GM23338 (cell line): ENCODE data around the gene WWOX. TPM values are rescaled to one million over a fixed set of nuclear protein-coding genes. Genes with fewer than 3 reads are reported as not detected.

Experiments used
- CREB1 ChIP-seq: fragments of 250-450 bp; sonication (Bioruptor Pico); IDR thresholded peaks from 2 replicates; pipeline ENCODE4 v1.5.0; 2020; ENCODE audit warnings: low read depth, mild to moderate bottlenecking, moderate library complexity
- ZNF331 ChIP-seq: fragments of 250-450 bp; sonication (Bioruptor Pico); IDR thresholded peaks from 2 replicates; pipeline ENCODE4 v1.5.0; 2020; ENCODE audit warnings: low read depth, mild to moderate bottlenecking, moderate library complexity
- polyA plus RNA-seq: library from polyadenylated mRNA; unstranded; fragments of >200 nt; fragmentation: Nextera tagmentation; extraction: Ambion mirVana; gene quantifications from 2 replicates; pipeline ENCODE4 v1.2.1, GENCODE V29; 2016
- total RNA-seq: library from RNA; depleted of rRNA; stranded (reverse); fragments of >200 nt; shearing (Covaris generic); gene quantifications from 2 replicates; pipeline ENCODE4 v1.2.3, GENCODE V29; 2014
- TF ChIP-seq, protein P1 (sequence below): fragments of 250-450 bp; sonication (Bioruptor Pico); IDR thresholded peaks from 2 replicates; pipeline ENCODE4 v1.5.0; 2020; ENCODE audit warnings: mild to moderate bottlenecking, moderate library complexity
- TF ChIP-seq, protein P2 (sequence below): IDR thresholded peaks from one replicate; pipeline ENCODE4 v1.6.1; 2018; ENCODE audit warnings: antibody characterized with exemption; ENCODE audit not compliant: unreplicated experiment
- TF ChIP-seq, protein P3 (sequence below): IDR thresholded peaks from 2 replicates; pipeline ENCODE4 v1.6.1; 2016; ENCODE audit warnings: antibody characterized with exemption

The WWOX gene
- total and polyA plus RNA-seq, 2 experiments from 2014 or later: 10.0 to 19.3 TPM

DNA sequence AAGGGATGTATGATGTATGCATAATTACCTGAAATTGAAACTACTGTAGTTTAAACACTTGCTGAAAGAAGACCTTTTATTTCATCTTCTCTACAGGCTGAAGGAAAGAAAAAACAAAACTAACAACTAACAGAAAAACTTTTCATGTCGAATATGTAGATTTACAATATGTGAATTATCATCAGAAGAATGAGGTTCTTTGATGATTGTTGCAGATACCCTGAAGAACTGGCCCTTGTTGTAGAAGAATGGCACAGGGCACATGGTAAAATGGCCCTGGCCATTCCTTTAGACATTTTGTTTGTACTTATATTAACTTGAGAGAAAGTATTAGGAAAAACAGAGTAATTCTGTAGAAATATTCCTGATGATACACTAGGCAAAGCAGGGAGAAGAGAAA lies 1057.3 kb downstream of the WWOX start (continued):
- TF ChIP-seq, protein P1, sequence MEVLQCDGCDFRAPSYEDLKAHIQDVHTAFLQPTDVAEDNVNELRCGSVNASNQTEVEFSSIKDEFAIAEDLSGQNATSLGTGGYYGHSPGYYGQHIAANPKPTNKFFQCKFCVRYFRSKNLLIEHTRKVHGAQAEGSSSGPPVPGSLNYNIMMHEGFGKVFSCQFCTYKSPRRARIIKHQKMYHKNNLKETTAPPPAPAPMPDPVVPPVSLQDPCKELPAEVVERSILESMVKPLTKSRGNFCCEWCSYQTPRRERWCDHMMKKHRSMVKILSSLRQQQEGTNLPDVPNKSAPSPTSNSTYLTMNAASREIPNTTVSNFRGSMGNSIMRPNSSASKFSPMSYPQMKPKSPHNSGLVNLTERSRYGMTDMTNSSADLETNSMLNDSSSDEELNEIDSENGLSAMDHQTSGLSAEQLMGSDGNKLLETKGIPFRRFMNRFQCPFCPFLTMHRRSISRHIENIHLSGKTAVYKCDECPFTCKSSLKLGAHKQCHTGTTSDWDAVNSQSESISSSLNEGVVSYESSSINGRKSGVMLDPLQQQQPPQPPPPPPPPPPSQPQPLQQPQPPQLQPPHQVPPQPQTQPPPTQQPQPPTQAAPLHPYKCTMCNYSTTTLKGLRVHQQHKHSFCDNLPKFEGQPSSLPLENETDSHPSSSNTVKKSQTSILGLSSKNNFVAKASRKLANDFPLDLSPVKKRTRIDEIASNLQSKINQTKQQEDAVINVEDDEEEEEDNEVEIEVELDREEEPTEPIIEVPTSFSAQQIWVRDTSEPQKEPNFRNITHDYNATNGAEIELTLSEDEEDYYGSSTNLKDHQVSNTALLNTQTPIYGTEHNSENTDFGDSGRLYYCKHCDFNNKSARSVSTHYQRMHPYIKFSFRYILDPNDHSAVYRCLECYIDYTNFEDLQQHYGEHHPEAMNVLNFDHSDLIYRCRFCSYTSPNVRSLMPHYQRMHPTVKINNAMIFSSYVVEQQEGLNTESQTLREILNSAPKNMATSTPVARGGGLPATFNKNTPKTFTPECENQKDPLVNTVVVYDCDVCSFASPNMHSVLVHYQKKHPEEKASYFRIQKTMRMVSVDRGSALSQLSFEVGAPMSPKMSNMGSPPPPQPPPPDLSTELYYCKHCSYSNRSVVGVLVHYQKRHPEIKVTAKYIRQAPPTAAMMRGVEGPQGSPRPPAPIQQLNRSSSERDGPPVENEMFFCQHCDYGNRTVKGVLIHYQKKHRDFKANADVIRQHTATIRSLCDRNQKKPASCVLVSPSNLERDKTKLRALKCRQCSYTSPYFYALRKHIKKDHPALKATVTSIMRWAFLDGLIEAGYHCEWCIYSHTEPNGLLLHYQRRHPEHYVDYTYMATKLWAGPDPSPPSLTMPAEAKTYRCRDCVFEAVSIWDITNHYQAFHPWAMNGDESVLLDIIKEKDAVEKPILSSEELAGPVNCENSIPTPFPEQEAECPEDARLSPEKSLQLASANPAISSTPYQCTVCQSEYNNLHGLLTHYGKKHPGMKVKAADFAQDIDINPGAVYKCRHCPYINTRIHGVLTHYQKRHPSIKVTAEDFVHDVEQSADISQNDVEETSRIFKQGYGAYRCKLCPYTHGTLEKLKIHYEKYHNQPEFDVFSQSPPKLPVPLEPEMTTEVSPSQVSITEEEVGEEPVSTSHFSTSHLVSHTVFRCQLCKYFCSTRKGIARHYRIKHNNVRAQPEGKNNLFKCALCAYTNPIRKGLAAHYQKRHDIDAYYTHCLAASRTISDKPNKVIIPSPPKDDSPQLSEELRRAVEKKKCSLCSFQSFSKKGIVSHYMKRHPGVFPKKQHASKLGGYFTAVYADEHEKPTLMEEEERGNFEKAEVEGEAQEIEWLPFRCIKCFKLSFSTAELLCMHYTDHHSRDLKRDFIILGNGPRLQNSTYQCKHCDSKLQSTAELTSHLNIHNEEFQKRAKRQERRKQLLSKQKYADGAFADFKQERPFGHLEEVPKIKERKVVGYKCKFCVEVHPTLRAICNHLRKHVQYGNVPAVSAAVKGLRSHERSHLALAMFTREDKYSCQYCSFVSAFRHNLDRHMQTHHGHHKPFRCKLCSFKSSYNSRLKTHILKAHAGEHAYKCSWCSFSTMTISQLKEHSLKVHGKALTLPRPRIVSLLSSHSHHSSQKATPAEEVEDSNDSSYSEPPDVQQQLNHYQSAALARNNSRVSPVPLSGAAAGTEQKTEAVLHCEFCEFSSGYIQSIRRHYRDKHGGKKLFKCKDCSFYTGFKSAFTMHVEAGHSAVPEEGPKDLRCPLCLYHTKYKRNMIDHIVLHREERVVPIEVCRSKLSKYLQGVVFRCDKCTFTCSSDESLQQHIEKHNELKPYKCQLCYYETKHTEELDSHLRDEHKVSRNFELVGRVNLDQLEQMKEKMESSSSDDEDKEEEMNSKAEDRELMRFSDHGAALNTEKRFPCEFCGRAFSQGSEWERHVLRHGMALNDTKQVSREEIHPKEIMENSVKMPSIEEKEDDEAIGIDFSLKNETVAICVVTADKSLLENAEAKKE: no peak
- TF ChIP-seq, protein P2, sequence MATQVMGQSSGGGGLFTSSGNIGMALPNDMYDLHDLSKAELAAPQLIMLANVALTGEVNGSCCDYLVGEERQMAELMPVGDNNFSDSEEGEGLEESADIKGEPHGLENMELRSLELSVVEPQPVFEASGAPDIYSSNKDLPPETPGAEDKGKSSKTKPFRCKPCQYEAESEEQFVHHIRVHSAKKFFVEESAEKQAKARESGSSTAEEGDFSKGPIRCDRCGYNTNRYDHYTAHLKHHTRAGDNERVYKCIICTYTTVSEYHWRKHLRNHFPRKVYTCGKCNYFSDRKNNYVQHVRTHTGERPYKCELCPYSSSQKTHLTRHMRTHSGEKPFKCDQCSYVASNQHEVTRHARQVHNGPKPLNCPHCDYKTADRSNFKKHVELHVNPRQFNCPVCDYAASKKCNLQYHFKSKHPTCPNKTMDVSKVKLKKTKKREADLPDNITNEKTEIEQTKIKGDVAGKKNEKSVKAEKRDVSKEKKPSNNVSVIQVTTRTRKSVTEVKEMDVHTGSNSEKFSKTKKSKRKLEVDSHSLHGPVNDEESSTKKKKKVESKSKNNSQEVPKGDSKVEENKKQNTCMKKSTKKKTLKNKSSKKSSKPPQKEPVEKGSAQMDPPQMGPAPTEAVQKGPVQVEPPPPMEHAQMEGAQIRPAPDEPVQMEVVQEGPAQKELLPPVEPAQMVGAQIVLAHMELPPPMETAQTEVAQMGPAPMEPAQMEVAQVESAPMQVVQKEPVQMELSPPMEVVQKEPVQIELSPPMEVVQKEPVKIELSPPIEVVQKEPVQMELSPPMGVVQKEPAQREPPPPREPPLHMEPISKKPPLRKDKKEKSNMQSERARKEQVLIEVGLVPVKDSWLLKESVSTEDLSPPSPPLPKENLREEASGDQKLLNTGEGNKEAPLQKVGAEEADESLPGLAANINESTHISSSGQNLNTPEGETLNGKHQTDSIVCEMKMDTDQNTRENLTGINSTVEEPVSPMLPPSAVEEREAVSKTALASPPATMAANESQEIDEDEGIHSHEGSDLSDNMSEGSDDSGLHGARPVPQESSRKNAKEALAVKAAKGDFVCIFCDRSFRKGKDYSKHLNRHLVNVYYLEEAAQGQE: no peak
- no peak for TF ChIP-seq CREB1 (CRISPR knock-in tag)
- TF ChIP-seq, protein P3, sequence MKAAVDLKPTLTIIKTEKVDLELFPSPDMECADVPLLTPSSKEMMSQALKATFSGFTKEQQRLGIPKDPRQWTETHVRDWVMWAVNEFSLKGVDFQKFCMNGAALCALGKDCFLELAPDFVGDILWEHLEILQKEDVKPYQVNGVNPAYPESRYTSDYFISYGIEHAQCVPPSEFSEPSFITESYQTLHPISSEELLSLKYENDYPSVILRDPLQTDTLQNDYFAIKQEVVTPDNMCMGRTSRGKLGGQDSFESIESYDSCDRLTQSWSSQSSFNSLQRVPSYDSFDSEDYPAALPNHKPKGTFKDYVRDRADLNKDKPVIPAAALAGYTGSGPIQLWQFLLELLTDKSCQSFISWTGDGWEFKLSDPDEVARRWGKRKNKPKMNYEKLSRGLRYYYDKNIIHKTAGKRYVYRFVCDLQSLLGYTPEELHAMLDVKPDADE: no peak
- TF ChIP-seq ZNF331 (CRISPR knock-in tag): no peak
